ENCODE data around the gene TPPP2. TPM values are rescaled to one million over a fixed set of nuclear protein-coding genes. Genes with fewer than 3 reads are reported as not detected.

The TPPP2 gene
- total RNA-seq, 1 experiment from 2014 or later, result not detected

GRCh38 chr14:20999591-20999990 lies 30.4 kb upstream of the TPPP2 start:
- POLR2A ChIA-PET, result no interaction called here
- CTCF ChIA-PET, result no interaction called here
- DNase-seq (ENCODE audit: low read depth, low spot score), result no peak
- Histone ChIP-seq H3K27me3 (ENCODE audit: control insufficient read depth, insufficient read depth, low read length) (no peaks in the 10 kb centered on the region), H3K4me1 (ENCODE audit: control insufficient read depth, insufficient read depth, low read length) (no peaks in the 10 kb centered on the region), H3K27ac (ENCODE audit: low read length) (no peak overlapping the region), H3K4me3 (ENCODE audit: low read depth in 2 of 2, low read length in 2 of 2) (no peak overlapping the region), H3K36me3 (ENCODE audit: control insufficient read depth, insufficient read depth, low read length) (no peaks in the 10 kb centered on the region; the same call in 1 of the 2 replicates), H3K9me3 (ENCODE audit: control insufficient read depth, insufficient read depth, low read depth, low read length) (no peaks in the 10 kb centered on the region)
- TF ChIP-seq TCF7L2 (IDR thresholded peaks at IDR 0.05; ENCODE audit: low read depth, low read length), result no peak
- no peak for TF ChIP-seq REST (IDR thresholded peaks at IDR 0.05; ENCODE audit: insufficient read depth in 1 of 2, low read depth in 2 of 2, low read length in 1 of 2)
- no peak for TF ChIP-seq CTCF (IDR thresholded peaks at IDR 0.05)
- TF ChIP-seq POLR2AphosphoS5 (IDR thresholded peaks at IDR 0.05; ENCODE audit: low read depth, low read length), result no peak
- no peak for TF ChIP-seq SIN3A (IDR thresholded peaks at IDR 0.05; ENCODE audit: borderline replicate concordance, insufficient read depth, low read depth, low read length)
- intact Hi-C loops (cut with micrococcal nuclease; ENCODE audit: unreplicated experiment), result no loop called here
- no peak for ATAC-seq
- in situ Hi-C loops (cut with HindIII; ENCODE audit: low pct_unique_long_range_greater_than_20kb, low sequenced_read_pairs), result no loop called here
- BruUV-seq (replicated peaks), result no TSS peak

GRCh38 chr14:21001218-21001617 lies 28.8 kb upstream of the TPPP2 start:
- POLR2A ChIA-PET, result no interaction called here
- BruUV-seq (replicated peaks), result no TSS peak
- intact Hi-C loops (cut with micrococcal nuclease; ENCODE audit: unreplicated experiment), result no loop called here
- no peak for TF ChIP-seq POLR2AphosphoS5 (IDR thresholded peaks at IDR 0.05; ENCODE audit: low read depth, low read length)
- TF ChIP-seq SIN3A (IDR thresholded peaks at IDR 0.05; ENCODE audit: borderline replicate concordance, insufficient read depth, low read depth, low read length), result no peak
- no peak for TF ChIP-seq REST (IDR thresholded peaks at IDR 0.05; ENCODE audit: insufficient read depth in 1 of 2, low read depth in 2 of 2, low read length in 1 of 2)
- TF ChIP-seq CTCF (IDR thresholded peaks at IDR 0.05), result no peak
- no peak for TF ChIP-seq TCF7L2 (IDR thresholded peaks at IDR 0.05; ENCODE audit: low read depth, low read length)
- CTCF ChIA-PET, result interaction anchor here (1.1 to 1.2 kb wide), 2 partner anchors 13 to 30 kb away, joined by 3 to 4 read pairs; no protein-coding TSS in a partner anchor
- no peaks in the 10 kb centered on the region for H3K4me1 ChIP-seq (ENCODE audit: control insufficient read depth, insufficient read depth, low read length)
- H3K9me3 ChIP-seq (ENCODE audit: control insufficient read depth, insufficient read depth, low read depth, low read length), result no peaks in the 10 kb centered on the region
- H3K4me3 ChIP-seq (ENCODE audit: low read depth in 2 of 2, low read length in 2 of 2), result no peak overlapping the region
- DNase-seq (ENCODE audit: low read depth, low spot score), result no peak
- in situ Hi-C loops (cut with HindIII; ENCODE audit: low pct_unique_long_range_greater_than_20kb, low sequenced_read_pairs), result no loop called here
- no peak overlapping the region for H3K27ac ChIP-seq (ENCODE audit: low read length)
- no peaks in the 10 kb centered on the region for H3K27me3 ChIP-seq (ENCODE audit: control insufficient read depth, insufficient read depth, low read length)
- ATAC-seq, result no peak
- H3K36me3 ChIP-seq (ENCODE audit: control insufficient read depth, insufficient read depth, low read length), result no peaks in the 10 kb centered on the region
